Stomach (tissue), 4 donors: ENCODE results near the gene LRP1B.

Source experiments
- POLR2A ChIP-seq, 4 donors: fragments of 450-650 bp; IDR thresholded peaks; one replicate each; pipeline ENCODE4 v1.6.1; 2016; ENCODE audit warnings: antibody characterized with exemption in 4 of 4, control low read depth in 2 of 4, mild to moderate bottlenecking in 1 of 4, moderate library complexity in 1 of 4
- POLR2AphosphoS5 ChIP-seq, 3 donors: sonication (generic); formaldehyde crosslinking; IDR thresholded peaks; one replicate each; pipeline ENCODE4 v1.6.1; 2016; ENCODE audit warnings: antibody characterized with exemption in 3 of 3
- TF ChIP-seq, protein P1 (sequence below), 7 experiments: fragments of 450-650 bp in 4 of 7; fragments of 200-600 bp in 3 of 7; sonication (generic) in 3 of 7; IDR thresholded peaks; one replicate each; pipeline ENCODE4 v1.5.1; 2016 to 2019; ENCODE audit warnings: antibody characterized with exemption in 7 of 7, control low read depth in 2 of 7, mild to moderate bottlenecking in 1 of 7

DNA sequence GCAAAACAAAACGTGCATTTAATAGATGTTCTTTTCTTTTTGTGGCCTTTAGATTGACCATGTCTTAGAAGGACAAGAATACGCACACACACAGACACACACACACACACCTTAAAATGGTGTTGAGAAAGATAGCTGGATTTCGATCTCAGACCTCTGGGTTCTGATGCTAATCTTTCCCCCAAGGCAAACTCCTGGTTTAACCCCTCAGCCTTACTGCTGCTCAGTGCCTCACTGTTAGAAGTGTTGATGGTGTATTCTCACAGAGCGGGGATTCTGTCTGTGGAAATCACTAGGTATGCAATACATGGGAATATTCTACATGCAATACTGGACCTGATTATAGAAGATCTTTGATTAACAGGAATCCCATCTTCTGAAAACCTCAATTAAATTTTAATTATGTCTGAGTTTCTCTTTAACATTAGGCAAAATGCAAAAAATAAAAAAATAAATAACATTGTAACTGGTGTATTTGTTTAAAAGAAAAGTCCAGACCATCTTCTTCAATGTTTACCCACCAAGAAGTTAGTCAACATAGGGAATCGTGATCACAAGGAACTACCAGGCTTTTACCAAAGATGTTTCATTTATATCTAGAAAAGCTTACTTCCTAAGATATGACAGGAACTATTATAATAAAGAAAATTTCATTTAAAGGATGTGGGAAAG is 613.5 kb downstream of the LRP1B start:
- TF ChIP-seq POLR2A (IDR thresholded peaks at IDR 0.05), result no peak
- TF ChIP-seq, protein P1, sequence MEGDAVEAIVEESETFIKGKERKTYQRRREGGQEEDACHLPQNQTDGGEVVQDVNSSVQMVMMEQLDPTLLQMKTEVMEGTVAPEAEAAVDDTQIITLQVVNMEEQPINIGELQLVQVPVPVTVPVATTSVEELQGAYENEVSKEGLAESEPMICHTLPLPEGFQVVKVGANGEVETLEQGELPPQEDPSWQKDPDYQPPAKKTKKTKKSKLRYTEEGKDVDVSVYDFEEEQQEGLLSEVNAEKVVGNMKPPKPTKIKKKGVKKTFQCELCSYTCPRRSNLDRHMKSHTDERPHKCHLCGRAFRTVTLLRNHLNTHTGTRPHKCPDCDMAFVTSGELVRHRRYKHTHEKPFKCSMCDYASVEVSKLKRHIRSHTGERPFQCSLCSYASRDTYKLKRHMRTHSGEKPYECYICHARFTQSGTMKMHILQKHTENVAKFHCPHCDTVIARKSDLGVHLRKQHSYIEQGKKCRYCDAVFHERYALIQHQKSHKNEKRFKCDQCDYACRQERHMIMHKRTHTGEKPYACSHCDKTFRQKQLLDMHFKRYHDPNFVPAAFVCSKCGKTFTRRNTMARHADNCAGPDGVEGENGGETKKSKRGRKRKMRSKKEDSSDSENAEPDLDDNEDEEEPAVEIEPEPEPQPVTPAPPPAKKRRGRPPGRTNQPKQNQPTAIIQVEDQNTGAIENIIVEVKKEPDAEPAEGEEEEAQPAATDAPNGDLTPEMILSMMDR (IDR thresholded peaks at IDR 0.05), result no peak
- no peak for TF ChIP-seq POLR2AphosphoS5 (IDR thresholded peaks at IDR 0.05)
